Glomerular visceral epithelial cell (primary cell): ENCODE data around the gene SPACA6.
"Not testable (repeated sequence)": the region's sequence is repeated elsewhere in the genome, so short reads cannot be mapped to it uniquely, and the experiment has no call there.

Source experiments
- DNase-seq: peaks from one replicate; pipeline ENCODE4 v3.0.0-alpha.2; 2016; ENCODE audit errors: extremely low spot score

Gene SPACA6

DNA sequence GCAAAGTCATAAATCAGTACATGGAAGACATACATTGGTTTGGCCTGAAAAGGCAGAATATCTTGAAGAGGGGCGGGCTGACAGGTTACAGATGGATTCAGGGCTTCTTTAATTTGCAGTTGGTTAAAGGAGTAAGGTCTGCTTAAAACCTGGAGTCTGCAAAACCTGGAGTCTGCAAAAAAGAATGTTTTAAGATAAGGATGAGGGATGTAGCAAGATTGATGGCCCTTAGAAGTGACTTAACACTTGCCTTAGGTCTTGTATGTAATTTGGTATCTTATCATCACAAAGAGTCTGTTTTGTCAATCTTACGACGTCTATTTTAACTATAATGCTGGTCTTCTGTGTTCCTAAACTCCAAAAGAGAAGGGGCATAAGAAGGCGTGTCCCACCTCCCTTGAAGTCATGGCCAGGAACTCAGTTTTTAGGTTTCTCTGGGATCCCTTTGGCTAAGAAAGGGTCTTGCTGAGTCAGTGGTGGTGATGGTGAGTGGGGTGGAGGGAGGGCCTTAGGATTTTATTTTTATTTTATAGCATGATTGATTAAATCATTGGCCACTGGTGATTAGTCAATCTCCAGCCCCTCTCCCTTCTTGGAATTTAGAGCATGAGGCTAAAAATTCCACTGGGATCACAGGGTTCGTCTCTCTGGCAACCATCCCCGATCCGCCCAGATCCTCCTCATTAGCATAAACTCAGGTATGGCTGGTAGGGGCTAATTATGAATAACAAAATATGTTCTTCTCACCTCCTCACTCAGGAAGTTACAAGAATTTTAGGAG, 40.8 kb downstream of the SPACA6 start:
- no peak for DNase-seq

DNA sequence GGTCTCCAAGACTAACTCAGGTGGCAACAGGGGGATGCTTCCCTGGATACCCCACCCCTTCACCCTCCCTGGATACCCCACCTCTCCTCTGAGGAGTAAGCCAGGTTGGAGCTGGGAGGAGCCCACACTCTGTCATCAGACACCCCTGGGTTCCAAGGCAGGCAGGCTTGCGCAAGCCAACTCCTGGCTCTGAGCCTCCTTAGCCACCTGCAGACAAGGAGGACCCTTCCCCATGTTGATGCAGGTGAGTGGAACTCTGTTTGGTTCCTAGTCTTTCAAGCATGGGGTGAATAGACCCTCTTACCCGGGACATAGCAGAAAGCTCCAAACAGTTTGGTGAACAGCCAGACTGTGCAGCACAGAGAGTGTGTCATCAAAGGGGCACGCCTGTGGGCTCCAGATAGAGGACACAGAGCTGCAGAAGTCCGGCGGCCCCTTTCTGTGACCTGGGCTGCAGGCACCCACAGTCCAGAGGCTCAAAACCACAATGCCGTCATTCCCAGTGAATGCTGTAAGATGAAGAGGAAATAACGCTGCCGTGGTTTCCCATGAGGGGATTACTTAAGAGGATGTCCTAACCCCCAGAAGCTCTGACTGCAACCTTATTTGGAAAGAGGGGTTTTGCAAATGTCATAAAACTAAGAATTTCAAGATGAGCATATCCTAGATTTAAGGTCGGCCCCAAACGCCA, 42.8 kb downstream of the SPACA6 start:
- DNase-seq: peak; percentile 97

DNA sequence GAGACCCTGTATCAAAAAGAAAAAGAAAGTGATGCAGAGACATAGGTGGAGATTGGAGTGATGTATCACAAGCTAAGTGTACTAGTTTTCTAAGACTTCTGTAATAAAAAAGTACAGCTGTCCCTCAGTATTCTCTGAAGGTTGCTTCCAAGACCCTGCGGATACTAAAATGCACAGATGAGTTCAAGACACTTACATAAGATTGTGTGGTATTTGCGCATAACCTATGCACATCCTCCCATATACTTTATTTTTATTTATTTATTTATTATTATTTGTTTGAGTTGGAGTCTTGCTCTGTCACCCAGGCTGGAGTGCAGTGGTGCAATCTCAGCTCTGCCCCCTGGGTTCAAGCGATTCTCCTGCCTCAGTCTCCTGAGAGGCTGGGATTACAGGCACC, 44.3 kb downstream of the SPACA6 start:
- DNase-seq: no peak

DNA sequence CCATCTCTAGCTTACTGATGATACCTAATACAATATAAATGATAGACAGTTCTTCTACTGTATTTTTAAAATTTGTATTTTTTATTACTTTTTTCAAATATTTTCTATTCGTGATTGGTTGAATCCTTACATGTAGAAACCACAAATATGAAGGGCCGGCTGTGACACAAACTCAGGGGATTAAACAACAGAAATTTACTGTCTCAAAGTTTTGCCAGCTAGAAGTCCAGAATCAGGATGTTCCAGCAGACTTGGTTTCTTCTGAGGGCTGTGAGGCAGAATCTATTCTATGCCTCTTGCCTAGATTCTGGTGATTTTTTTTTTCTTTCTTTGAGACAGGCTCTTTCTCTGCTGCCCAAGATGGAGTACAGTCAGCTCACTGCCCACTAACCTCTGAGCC, 44.8 kb downstream of the SPACA6 start:
- DNase-seq: no peak

DNA sequence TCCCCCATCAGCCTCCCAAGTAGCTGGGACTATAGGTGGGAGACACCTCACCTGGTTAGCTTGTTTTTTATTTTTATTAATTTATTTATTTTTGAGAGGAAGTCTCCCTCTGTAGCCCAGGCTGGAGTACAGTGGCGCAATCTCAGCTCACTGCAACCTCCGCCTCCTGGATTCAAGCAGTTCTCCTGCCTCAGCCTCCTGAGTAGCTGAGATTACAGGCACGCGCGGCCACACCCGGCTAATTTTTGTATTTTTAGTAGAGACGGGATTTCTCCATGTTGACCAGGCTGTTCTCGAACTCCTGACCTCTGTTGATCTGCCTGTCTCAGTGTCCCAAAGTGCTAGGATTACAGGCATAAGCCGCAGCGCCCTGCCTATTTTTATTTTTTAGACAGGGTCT, 45.4 kb downstream of the SPACA6 start:
- DNase-seq: not testable (repeated sequence)

DNA sequence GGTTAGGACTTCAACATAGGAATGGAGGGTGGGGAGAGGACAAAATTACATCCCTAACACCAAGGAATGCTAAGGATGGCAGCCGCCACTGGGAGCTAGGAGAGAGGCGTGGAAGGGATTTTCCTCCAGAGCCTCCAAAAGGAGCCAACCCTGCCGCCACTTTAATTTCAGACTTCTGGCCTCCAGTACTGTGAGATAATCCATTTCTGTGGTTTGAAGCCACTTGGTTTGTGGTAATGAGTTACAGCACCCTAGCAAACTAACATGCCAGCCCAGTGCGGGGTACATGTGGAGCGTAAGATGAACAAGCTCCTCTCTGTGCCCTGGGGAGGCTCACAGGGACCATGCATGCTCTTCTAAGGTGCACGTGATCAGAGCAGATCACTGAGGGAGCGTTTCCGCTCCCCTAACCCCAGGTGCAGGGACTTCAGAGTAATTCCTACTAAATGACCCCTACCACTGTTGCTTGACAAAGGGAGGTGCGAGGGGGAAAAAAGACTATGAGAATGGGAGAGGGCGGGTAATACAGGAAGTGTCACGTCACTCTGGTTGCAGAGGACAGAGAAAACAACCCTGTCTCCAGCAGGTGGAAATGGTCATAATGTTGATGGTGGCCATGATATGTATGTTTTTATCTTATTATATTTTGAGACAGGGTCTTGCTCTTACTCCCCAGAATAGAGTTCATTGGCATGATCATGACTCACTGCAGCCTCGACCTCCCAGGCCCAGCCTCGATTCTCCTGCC, 46.5 kb downstream of the SPACA6 start:
- peak; percentile 93 for DNase-seq

DNA sequence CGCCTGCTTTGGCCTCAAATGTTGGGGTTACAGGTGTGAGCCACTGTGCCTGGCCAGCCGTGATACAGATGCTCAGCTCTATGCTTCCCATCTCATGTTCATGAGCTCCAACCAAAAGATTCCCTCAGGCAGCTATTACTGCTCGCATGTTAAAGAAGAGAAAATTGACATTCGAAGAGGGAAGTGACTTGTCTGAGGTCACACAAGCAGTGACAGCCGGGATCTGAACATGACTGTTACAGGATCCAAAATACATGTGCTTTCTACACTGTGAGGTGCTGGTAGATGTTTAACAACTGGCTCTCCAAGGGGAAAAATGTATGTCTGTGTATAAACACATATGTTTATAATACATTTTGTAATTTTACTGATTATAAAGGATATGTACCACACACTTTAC, 47.2 kb downstream of the SPACA6 start:
- no peak for DNase-seq

DNA sequence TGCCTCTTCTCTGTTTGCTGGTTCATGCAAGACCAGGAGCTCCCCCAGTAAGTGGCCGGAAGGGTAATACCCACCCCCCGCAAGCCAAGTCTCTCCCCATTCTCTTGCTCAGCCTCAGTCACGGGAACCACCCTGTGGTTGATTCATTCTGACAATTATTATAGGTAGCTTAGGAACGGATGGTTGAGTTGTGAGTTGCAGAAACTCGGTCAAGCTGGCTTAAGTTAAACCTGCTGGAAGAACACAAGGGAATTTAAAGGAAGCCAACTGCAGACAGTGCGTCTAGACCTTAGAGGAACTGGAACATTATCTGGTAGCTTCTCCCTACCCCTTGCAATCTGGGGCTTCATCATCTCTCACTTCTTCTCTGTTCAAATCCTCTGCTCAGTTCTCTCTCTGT, 49.7 kb downstream of the SPACA6 start:
- peak; percentile 97 for DNase-seq

DNA sequence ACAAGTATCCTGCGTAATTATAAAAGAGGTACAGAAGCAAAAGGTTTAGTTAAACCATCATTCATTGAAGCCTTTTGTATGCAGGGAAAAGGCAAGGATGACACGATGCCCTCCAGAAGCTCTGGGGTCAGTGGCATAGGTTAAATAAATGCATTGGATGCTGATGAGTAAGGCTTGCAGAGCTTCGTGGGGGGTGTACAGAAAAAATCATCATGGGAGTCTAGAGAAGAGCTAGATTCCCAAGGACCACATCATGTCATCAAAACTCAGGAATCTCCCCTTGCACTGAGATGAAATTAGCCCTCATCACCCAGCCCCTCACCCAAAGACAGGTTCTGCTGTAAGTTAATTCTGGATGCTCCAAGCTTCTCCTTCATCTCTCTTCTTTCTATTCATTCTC, 50.3 kb downstream of the SPACA6 start:
- peak; percentile 94 for DNase-seq

DNA sequence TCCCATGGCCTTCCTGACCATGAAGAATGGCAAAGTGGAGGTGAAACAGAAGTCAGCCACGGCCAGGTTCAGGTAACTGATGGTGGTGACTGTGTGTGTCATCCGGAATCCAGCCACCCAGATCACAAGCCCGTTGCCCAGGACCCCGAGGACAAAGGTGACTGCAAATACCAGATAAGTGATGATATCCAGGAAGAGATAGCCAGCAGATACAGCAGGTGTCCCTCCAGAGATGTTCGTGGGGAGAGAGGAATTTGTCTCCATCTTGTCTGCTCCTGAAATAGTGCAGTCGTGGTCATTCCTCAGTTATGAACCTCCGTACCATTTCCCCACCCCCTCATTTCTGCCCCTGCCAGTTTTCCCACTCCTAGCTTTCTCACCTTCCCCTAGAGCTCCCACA, 53.6 kb downstream of the SPACA6 start:
- DNase-seq: no peak

DNA sequence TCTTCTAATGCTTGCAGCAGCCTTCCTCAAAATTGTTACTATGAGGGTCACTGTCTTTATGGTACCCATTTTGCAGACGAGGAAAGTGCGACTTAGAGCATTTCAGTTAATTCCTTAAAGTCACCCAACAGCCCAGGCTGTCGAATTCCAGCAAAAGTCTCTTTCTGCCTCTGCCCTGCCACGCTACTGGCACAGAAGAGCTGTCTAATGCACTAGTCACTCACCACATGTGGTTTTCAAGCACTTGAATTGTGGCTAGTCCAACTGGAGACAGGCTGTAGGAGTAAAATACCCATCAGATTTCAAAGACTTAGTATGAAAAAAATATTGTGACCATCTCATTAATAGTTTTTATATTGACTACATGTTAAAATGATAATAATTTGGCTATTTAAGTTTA, 56.8 kb downstream of the SPACA6 start:
- DNase-seq: peak; percentile 85

DNA sequence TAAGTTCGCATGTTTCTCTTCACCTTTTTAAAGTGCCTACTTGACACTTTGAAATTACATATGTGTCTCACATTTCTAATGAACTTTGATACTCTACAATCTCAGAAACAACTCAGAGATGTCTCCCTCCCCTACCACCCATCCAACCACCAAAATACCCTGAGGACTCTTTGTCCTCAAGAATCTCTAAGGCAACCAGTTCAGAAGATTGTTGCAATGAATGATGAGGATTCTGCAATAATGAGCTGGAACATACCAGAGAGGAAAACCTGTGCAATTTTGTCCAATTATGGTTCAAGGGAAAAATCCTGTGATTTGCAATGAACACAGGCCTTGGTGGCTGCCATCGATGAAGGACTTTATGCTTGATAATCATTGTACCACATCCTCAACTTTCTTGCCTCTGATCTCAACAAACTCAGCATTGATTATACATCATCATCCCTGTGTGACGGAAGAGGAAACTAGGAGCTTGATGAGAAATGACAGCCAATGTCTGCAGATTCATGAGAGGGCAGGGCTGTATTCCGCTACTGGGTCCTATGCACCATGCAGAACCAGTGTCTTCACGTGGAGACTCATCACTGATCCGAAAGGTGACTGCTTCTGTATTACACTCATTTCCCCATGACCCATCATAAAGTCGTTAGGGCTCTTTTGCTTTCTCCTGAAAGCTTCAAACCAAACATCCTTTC, 57.4 kb downstream of the SPACA6 start:
- DNase-seq: peak; percentile 52

DNA sequence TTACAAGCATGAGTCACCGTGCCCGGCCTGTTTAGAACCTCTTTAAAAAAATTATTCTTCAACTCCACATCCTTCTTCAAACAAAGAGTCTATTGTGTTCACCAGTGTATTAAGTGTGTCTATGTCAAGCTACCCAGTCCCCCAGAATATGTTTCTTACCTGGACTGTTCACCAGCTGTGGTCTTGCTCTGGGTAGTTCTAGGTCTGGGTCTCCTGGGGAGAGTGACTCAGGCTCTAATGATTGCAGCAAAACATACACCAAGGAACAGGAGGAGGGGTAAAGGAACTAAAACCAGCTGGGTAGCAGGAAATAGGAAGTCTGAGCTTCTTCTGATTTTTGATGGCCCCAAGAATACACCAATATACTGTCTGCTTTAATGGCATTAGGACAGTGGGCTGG, 58.5 kb downstream of the SPACA6 start, which contains the start of gene FPR1:
TSS of gene FPR1 (minus strand) at position 224 of the 400 bp plus-strand sequence. CDS start 4,884 bp downstream, outside the sequence.
- peak; percentile 89 for DNase-seq

DNA sequence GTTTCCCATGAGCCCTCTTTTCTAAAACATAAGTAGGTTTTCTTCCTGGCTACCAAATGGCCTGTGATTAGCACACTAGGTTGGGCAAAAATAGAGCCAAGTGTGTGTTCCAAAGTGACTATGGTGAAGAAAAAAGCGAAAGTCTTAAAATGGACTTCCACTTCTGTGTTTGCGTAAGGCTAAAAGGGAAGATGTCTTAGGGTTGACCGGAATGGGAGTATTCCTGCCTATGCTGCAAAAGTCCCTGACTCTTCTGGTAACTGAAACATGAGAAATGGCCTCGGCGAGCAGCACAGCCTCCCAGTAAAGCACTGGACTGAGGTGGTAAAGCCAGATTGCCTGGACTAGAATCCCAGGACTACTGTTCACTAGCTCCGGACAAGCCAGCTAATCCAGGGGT, 61.0 kb downstream of the SPACA6 start:
- DNase-seq: no peak

DNA sequence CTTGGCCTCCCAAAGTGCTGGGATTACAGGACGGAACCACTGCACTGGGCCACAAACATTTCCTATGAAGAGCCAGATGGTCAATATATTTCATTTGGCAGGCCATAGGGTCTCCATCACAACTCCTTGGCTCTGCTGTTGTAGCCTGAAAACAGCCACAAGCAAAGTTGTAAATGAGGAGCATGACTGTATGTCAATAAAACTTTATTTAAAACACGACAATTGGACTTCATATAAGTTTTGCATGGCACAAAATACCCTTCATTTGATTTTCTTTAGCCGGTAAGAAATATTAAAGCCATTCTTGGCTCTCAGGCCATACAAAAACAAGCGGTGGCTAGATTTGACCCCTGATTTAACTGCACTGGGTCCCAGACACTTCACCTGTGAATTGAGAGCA, 61.6 kb downstream of the SPACA6 start:
- no peak for DNase-seq
